Stimulated activated CD4-positive, alpha-beta T cell treated with anti-CD3 and anti-CD28 coated beads, TNF-alpha, amount 100 ng/mL, for 4 hours (primary cell): Measurements from ENCODE around the gene CATSPERD.
"Not testable (repeated sequence)": the region's sequence is repeated elsewhere in the genome, so short reads cannot be mapped to it uniquely, and the experiment has no call there.

Experiments
- DNase-seq, 3 experiments: peaks; one replicate each; pipeline ENCODE4 v3.0.0-alpha.2; 2020; ENCODE audit warnings: low read depth in 3 of 3

Gene CATSPERD

DNA sequence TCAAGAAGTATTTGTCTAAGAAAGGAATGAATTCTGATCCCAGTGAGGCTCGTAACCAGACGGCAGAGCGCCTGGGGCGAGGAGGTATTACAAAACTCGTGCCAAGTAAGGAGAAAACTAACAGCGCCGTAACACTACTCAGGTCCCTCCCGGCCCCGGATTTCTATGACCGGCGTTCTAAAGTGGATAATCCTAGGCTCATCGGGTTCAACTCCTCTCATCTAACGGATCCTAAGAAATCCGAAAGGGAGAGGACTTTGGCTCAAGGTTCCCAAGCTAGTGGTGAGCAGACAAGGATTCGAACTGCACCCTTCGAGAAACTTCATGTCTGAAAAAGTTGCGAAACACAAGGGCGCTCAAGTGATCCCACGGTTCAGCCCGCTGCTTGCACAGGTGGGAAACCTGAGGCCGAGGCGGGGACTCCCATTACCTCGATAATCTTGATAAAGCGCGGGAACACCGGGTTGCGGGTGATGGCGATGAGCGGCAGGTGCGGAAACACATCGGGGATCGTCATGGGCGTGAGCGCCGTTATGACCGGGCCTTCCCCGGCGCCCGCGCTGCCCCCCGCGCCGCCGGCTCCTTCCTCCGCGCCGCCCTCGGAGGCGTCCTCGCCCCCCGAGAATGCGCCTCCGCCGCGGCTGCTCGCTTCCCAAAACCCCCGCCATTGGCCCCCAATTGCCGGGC lies 1.0 kb upstream of the CATSPERD start:
- no peak for DNase-seq

DNA sequence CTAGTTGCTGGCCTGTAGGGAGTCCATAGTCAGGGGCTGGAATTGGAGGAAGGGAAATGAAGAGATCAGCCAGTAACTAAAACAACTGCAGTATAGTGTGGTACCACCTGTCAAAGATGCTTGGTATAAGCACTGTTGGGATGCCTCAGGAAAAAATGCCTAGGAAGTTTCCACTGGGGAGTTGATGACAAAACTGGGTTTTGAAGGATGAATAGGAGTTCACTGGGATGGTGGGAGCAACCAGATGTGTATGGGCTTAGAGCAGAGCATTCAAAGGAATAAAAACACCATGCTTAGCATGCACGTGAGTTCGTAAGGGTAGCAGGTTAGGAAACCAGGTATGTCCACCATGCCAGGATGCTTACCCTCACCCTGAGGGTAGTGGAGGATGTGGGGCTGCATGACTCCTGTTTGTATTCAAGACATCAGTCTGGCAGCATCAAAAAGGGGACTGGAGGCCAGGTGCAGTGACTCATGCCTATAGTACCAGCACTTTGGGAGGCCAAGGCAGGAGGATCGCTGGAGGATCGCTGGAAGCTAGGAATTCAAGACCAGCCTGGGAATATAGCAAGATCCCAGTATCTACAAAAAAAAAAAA lies 7.1 kb downstream of the CATSPERD start:
- DNase-seq: no peak

DNA sequence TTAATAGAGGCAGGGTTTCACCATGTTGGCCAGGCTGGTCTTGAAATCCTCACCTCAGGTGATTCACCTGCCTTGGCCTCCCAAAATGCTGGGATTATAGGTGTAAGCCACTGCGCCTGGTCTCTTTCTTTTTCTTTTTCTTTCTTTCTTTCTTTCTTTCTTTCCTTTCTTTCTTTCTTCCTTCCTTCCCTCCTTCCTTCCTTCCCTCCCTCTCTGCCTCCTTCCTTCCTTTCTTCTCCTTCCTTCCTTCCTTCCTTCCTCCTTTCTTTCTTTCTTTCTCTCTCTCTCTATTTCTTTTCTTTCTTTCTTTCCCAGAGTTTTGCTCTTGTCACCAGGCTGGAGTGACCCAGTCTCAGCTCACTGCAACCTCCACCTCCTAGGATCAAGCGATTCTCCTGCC lies 12.7 kb downstream of the CATSPERD start:
- not testable (repeated sequence) for DNase-seq

DNA sequence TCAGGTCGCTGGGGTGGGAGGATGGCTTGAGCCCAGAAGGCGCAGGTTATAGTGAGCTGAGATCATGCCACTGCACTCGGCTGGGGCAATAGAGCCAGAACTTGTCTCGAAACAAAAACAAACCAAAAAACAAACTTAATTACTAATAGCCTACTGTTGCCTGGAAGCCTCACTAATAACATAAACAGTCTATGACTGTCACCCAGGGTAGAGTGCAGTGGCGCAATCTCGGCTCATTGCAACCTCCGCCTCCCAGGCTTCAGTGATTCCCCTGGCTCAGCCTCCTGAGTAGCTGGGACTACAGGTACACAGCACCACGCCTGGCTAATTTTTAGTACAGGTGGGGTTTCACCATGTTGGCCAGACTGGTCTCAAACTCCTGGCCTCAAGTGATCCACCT lies 18.0 kb downstream of the CATSPERD start:
- DNase-seq: no peak

DNA sequence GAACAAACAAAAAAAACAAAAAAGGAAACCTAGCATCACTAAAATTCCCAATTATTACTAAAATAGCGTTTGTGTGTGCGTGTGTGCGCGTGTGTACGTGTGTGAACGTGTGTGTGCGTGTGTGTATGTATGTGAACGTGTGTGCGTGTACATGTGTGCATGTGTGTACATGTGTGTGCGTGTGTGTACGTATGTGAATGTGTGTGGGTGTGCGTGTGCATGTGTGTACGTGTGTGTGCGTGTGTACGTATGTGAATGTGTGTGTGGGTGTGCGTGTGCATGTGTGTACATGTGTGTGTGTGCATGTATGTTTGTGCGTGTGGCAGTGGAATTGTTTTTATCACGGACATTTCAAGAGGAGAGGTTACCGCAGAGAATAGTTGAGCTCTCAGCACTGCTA lies 21.6 kb downstream of the CATSPERD start:
- no peak for DNase-seq

DNA sequence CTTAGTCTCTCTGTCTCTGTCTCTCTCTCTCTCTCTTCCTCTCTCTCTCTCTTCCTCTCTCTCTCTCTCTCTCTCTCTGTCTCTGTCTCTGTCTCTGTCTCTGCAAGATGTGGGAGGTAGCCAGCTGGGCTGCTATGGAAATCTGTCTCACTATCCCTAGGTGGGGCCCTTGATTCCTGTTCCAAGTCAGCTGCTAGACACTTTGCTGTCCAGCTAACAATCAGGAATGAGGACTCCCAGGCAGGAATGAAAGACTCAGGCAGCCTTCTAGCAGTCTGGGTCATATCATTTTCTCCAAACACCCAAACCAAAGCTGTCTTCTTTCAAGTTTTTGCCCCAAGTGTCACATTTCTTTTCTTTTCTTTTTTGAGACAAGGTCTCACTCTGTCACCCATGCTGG lies 23.2 kb downstream of the CATSPERD start:
- no peak for DNase-seq

DNA sequence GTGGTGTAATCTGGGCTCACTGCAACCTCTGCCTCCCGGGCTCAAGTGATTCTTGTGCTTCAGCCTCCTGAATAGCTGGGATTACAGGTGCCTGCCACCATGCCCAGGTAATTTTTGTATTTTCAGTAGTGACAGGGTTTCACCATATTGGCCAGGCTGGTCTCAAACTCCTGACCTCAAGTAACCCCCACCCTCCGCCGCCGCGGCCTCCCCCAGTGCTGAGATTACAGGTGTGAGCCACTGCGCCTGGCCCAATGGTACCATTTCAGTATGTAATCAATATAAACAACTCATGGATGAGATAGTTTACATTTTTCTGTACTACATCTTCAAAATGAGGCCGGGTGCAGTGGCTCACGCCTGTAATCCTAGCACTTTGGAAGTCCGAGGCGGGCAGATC lies 24.6 kb downstream of the CATSPERD start:
- DNase-seq: not testable (repeated sequence)

DNA sequence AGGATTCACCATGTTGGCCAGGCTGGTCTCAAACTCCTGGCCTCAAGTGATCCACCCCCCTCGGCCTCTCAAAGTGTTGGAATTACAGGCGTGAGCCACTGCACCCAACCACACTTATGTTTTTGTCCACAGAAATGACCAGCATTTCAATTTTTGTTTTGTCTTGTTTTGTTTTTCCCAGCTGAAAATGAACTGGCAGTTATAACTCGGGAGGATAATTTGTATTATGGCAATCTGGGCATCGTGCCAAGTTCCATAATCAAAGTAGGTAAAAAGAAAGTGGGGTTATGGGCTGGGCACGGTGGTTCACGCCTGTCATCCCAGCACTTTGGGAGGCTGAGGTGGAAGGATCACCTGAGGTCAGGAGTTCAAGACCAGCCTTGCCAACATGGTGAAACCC lies 28.5 kb downstream of the CATSPERD start:
- DNase-seq: not testable (repeated sequence)

DNA sequence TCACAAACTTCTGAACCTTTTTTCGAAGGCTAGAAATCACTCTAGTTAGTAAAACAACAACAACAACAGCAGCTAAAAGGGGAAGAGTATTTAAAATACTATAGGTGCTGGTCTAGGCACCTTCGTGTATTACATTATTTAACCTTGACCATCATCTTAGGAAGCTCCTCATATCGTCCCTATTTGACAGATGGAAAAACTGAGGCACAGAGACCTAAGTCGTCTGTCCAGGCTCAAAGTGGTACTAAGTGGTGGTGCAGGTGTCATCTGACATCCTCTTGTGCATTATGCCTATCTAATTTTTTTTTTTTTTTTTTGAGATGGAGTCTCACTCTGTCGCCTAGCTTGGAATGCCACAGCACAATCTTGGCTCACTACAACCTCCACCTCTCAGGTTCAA lies 29.1 kb downstream of the CATSPERD start:
- DNase-seq: no peak

DNA sequence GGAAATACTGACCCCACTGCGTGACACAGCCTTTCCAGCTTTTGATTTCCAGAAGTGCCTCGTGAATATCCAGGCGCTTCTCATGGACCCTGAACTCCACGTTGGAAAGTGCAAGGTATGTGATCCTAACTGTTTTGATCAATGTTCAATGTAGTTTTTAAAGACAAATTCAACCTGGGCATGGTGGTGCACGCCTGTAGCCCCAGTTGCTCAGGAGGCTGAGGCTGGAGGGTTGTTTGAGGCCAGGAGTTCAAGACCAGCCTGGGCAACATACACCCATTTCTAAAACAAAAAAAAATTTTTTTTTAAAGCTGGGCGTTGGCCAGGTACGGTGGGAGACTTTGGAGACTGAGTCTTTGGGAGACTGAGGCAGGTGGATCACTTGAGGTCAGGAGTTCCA lies 31.3 kb downstream of the CATSPERD start:
- DNase-seq: no peak

DNA sequence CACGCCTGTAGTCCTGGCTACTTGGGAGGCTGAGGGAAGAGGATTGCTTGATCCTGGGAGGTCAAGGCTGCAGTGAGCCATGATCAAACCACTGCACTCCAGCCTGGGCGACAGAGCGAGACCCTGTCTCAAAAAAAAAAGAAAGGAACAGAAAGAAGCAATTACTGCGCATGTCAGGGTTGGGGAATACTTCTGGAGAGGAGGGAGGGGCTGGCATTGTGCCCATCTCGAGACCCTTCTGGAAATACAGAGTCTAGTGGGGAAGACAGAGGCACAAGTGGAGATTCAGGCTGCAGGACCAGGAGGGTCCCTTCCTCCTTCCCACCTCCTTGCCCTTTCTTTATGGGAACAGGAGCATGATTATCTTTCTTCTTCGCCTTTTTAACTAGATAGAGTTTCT lies 33.3 kb downstream of the CATSPERD start:
- no peak for DNase-seq

DNA sequence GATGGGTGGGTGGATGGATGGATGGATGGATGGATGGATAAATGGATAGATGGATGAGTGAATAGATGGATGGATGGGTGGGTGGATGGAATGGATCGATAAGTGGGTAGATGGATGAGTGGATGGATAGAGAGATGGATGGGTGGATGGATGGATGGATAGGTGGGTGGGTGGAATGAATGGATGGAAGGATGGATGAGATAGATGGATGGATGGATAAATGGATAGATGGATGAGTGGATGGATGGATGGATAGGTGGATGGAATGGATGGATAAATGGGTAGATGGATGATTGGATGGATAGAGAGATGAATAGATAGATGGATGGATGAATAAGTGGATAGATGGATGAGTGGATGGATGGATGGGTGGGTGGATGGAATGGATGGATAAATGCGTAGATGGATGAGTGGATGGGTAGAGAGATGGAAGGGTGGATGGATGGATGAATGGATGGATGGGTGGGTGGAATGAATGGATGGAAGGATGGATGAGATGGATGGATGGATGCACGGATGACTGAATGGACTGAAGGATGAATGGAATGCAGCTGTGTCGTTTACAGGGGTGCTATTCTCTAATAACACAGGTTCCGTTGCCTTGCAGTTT lies 42.3 kb downstream of the CATSPERD start:
- no peak for DNase-seq

DNA sequence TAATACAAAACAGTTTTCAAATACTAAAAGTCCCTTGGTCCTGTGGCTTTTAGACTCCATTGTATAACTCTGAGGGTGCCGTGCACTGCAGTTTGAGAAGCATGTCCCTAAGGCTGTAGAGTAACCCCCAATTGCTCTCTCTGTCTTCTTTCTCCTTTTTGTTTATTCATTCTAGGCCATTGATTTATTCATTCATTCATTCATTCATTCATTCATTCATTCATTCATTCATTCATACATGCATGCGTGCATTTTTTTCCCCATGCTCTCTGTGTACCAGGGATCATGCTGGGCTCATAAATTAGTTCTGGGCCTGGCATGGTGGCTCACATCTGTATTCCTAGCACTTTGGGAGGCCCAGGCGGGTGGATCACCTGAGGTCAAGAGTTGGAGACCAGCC lies 44.8 kb downstream of the CATSPERD start:
- DNase-seq: no peak

DNA sequence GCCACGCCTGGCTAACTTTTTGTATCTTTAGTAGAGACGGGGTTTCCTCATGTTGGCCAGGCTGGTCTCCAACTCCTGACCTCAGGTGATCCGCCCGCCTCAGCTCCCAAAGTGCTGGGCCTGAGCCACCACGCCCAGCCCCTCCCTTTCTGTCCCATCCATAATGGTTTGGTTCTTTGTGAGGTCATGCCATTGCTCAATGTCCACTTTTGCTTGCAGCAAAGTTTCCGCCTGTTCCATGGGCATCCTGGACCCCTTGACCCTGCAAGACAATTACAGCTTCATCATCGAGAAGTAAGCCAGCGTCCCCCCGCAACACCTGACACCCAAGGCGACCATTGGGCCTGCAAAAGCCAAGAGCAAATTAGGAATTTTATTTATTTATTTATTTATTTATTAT lies 47.5 kb downstream of the CATSPERD start:
- DNase-seq: no peak

DNA sequence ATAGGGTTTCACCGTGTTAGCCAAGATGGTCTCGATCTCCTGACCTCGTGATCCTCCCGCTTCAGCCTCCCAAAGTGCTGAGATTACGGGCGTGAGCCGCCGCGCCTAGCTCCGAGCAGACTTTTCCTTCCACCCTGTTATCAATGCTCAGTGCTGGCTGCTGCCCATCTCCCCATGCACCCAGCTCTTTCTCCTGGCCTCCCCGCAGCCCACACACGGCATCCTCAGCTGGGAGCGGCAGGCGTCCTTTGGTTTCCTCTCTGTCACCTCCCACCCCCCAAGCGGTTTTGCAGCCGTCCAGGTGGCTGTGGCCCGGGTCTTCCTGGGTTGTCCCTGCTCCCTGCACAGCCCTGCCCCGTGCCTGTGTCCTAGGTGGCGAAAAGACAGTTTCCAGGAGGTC lies 52.0 kb downstream of the CATSPERD start:
- no peak for DNase-seq

DNA sequence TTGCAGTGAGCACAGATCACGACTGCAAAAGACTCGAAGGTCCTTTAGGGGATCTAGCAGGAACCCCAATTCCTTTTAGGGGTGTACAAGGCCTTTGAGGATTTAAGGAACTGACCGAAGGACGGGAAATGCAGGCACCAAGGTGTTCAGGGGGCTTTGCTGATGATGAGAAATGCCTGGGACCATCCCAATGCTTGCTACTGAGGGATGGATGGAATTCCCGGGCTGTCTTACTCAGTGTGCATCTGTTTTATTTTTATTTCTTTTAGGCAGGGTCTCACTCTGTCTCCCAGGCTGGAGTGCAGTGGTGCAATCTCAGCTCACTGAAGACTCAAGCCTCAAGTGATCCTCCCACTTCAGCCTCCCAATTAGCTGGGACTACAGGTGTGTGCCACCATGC lies 52.8 kb downstream of the CATSPERD start:
- no peak for DNase-seq

DNA sequence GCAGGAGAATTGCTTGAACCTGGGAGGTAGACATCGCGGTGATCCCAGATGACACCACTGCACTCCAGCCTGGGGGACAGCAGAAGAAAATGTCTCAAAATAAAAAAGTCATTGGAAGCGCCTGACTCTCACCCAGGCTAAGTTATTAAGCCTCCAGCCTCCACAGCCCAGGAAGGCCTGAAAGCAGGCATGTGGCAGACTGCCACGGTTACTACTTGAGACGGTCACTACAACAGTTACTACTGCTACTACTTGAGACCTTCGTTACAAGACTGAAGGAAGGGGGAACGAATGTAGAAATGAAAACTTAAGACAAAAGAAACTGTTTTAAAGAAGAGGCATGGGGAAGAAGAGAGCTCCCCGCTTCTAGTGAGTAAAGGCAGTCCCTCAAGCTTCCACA lies 54.5 kb downstream of the CATSPERD start:
- DNase-seq: no peak

DNA sequence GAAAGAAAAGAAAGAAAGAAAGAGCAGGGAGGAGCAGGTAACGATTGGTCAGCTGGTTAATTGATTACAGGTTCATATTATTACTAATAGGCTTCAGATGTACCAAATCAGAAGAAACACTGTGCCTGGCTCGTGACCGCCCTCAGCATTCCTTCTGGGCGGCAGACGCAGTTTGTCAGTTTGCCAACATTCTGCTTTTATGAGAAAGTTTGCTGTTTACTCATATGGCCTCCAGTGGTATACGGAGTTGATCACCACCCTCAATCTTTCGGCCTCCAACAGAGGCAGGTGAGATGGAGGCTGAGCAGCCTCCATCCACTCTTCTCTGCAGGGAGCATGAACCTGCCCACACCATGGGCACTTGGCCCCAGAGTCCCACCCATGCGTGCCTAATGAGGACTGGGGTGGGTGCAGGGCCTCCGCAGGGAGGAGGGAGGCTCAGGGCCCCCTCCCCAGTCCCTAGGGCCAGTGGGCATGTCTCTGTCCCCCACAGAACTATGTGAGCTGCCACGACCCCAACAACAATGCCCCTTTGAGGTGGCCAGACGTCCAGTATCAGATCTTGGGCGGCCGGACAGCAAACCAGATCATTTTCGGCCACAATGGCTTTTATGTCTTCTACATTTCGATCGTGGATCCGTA lies 55.4 kb downstream of the CATSPERD start:
- no peak for DNase-seq

DNA sequence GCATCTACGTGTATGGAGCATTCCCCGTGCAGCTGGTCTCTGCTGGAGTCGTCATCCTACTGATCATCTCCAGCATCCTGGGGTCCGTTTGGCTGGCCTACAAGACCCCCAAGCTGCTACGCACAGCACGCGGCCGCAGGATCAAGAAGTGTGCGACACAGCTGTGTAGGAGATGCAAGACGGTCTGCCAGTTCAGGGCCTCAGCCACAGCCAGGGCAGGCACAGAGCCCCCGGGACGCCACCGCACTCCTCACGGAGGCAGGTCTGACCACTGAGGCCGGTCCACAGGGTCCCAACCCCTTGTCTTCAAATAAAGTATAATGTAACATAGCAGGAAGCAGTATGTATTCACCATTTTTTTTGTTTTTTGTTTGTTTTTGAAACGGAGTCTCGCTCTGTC lies 58.0 kb downstream of the CATSPERD start:
- DNase-seq: no peak

DNA sequence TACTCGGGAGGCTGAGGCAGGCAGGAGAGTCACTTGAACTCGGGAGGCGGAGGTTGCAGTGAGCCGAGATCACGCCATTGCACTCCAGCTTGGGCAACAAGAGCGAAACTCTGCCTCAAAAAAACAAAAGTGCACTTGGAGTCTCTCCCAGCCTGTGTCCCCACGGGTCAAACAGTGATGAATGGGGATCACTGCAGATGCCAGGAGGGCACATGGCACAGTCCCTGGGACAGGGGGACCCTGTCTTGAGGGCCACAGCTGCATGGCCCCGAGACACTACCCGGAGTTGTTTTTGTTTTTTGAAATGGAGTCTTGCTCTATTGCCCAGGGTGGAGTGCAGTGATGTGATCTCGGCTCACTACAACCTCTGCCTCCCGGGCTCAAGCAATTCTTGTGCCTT lies 60.5 kb downstream of the CATSPERD start:
- DNase-seq: not testable (repeated sequence)

DNA sequence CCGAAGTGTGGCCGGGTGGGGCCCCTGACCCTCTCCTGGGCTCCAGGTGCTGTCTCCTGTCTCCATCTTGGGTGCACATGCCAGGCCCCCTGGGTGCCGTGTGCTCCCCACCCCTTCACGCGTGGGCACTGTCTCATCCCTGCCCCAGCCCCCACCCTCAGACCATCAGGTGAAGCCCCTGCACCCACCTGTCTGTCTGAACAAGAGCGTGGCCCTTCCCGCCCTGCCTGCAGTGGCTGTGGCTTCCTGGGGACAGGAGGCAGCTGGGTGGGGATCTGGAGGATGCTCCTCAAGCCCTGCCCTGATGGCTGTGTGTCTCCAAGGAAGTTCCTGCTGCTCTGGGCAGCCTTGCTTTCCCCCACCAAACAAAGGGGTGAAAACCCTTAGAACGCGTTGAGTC lies 61.9 kb downstream of the CATSPERD start:
- no peak for DNase-seq

DNA sequence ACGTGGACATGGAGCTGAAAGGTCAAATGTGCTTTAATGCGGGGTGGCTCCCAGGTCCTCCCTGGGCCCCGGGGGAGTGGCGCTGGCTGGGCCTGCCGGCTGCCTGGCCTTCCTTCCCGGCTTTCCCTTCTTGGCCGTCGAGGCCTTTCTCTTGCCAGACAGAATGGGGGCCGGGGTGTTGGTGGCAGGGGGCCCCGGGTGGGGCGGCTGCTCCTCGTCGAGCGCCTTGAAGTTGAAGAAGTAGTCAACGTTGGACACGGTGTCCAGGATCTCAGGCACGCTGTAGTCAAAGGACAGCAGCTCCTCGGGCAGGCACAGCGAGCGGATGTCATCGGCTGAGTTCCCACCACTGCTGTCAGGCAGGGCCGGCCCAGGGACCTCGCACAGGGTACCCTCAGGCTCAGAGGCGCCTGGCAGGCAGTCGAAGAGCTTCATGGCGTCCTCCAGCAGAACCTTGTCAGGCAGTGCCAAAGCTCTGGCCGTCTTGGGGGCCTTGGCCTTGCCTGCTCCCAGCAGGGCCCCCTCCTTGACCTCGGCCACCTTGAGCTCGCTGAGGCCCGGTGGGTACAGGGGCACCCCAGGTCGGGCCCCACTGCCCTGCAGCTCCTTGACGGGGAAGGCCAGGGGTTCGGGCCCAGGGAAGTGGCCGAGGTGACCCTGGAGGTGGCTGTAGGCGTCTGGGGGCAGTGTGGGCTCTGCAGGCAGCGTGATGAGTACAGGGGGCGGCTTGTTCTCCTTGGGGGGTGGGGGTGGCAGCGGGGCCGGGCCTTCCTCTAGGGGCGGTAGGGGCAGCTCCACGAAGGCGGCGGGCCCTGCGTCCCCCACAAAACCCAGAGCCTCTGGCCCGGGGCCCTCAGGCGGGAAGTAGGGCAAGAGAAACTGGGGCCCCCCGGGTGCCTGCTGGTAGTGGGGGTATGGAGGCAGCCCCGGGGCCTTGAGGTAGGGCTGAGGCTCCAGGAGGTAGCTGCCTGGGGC lies 62.8 kb downstream of the CATSPERD start:
- no peak for DNase-seq
